Urinary bladder (tissue), 4 donors: ENCODE results near the gene SPACA7. TPM values are rescaled to one million over a fixed set of nuclear protein-coding genes. Genes with fewer than 3 reads are reported as not detected.

ENCODE experiments used
- DNase-seq: peaks from one replicate; pipeline ENCODE4 v3.0.0-alpha.2; 2015; ENCODE audit errors: extremely low spot score
- H3K27ac ChIP-seq: one replicate; pipeline ENCODE4 v1.5.1; 2013; ENCODE audit warnings: low read depth, mild to moderate bottlenecking, moderate library complexity
- H3K36me3 ChIP-seq: one replicate; pipeline ENCODE4 v1.6.1; 2013; ENCODE audit warnings: mild to moderate bottlenecking, moderate library complexity; ENCODE audit not compliant: insufficient read depth
- H3K4me1 ChIP-seq: one replicate; pipeline ENCODE4 v1.6.1; 2013; ENCODE audit warnings: mild to moderate bottlenecking, moderate library complexity; ENCODE audit not compliant: insufficient read depth
- H3K4me3 ChIP-seq: one replicate; pipeline ENCODE4 v1.5.1; 2013; ENCODE audit warnings: low read depth, low read length
- WGBS: extraction: QIAGEN DNeasy Blood & Tissue Kit; methylation state at CpG from one replicate; pipeline ENCODE4 v1.1.7; 2013; 5-methylcytosine and 5-hydroxymethylcytosine counted together
- polyA plus RNA-seq: library from polyadenylated mRNA; stranded (reverse); fragments of 200-250 nt; gene quantifications from one replicate; pipeline ENCODE4 v1.2.3, GENCODE V29; 2013
- total RNA-seq: library from RNA; depleted of rRNA; stranded (reverse); fragments of >200 nt; gene quantifications from one replicate; pipeline ENCODE4 v1.2.3, GENCODE V29; 2014
- donor health status: healthy with polysubstance abuse.
- donor health status: healthy.

The SPACA7 gene
- total and polyA plus RNA-seq, 2 donors, result not detected

- Histone ChIP-seq H3K36me3 (no peaks in the 10 kb centered on the region), H3K4me1 (no peaks in the 10 kb centered on the region), H3K27ac (no peak overlapping the region), H3K4me3 (no peak overlapping the region)
- no peak for DNase-seq
- WGBS, result 95% methylated on average over 5 of the region's 5 CpGs
These were observed 86.3 kb downstream of the SPACA7 start for GRCh38 chr13:112462408-112462807.

GRCh38 chr13:112464720-112465119, 88.6 kb downstream of the SPACA7 start:
- no peak for DNase-seq
- Histone ChIP-seq H3K36me3 (no peaks in the 10 kb centered on the region), H3K4me1 (no peaks in the 10 kb centered on the region), H3K27ac (no peak overlapping the region), H3K4me3 (no peak overlapping the region)
- WGBS, result 92% methylated on average over 14 of the region's 14 CpGs

- Histone ChIP-seq H3K36me3 (no peaks in the 10 kb centered on the region), H3K4me3 (no peak overlapping the region), H3K27ac (no peak overlapping the region), H3K4me1 (no peaks in the 10 kb centered on the region)
- DNase-seq, result no peak
- 84% methylated on average over 35 of the region's 35 CpGs for WGBS
These were observed 89.3 kb downstream of the SPACA7 start for GRCh38 chr13:112465251-112466131.

GRCh38 chr13:112466132-112467058, 90.2 kb downstream of the SPACA7 start:
- no peaks in the 10 kb centered on the region for H3K36me3 ChIP-seq
- whole genome bisulfite sequencing, result 86% methylated on average over 40 of the region's 40 CpGs
- no peaks in the 10 kb centered on the region for H3K4me1 ChIP-seq
- no peak overlapping the region for H3K4me3 ChIP-seq
- no peak for DNase-seq
- H3K27ac ChIP-seq, result no peak overlapping the region

- H3K27ac ChIP-seq, result no peak overlapping the region
These were observed 91.1 kb downstream of the SPACA7 start for GRCh38 chr13:112467236-112467635.

GRCh38 chr13:112468069-112468468, 91.9 kb downstream of the SPACA7 start:
- 87% methylated on average over 10 of the region's 10 CpGs for WGBS
- Histone ChIP-seq H3K36me3 (no peaks in the 10 kb centered on the region), H3K27ac (no peak overlapping the region), H3K4me3 (no peak overlapping the region), H3K4me1 (no peaks in the 10 kb centered on the region)
- no peak for DNase-seq

More at GRCh38 chr13:112467236-112467635, 91.1 kb downstream of the SPACA7 start:
- 84% methylated on average over 19 of the region's 19 CpGs for WGBS
- no peak overlapping the region for H3K4me3 ChIP-seq
- H3K36me3 ChIP-seq, result no peaks in the 10 kb centered on the region
- DNase-seq, result no peak
- H3K4me1 ChIP-seq, result no peaks in the 10 kb centered on the region

- DNase-seq, result no peak
- Histone ChIP-seq H3K4me1 (no peaks in the 10 kb centered on the region), H3K27ac (no peak overlapping the region), H3K4me3 (no peak overlapping the region), H3K36me3 (no peaks in the 10 kb centered on the region)
- WGBS, result 83% methylated on average over 14 of the region's 14 CpGs
These were observed 93.1 kb downstream of the SPACA7 start for GRCh38 chr13:112469071-112469745.

- 91% methylated on average over 5 of the region's 5 CpGs for WGBS
- H3K4me3 ChIP-seq, result no peak overlapping the region
- DNase-seq, result no peak
- H3K4me1 ChIP-seq, result no peaks in the 10 kb centered on the region
- no peak overlapping the region for H3K27ac ChIP-seq
- H3K36me3 ChIP-seq, result no peaks in the 10 kb centered on the region
These were observed 97.7 kb downstream of the SPACA7 start for GRCh38 chr13:112473818-112474217.

GRCh38 chr13:112474869-112475268, 98.7 kb downstream of the SPACA7 start:
- no peak for DNase-seq
- Histone ChIP-seq H3K4me3 (no peak overlapping the region), H3K4me1 (no peaks in the 10 kb centered on the region), H3K27ac (no peak overlapping the region), H3K36me3 (no peaks in the 10 kb centered on the region)
- 78% methylated on average over 8 of the region's 8 CpGs for WGBS

GRCh38 chr13:112475889-112476288, 99.7 kb downstream of the SPACA7 start:
- no peak for DNase-seq
- Histone ChIP-seq H3K36me3 (no peaks in the 10 kb centered on the region), H3K4me3 (no peak overlapping the region), H3K27ac (no peak overlapping the region), H3K4me1 (no peaks in the 10 kb centered on the region)
- 91% methylated on average over 1 of the region's 1 CpG for WGBS

- no peak overlapping the region for H3K4me3 ChIP-seq
- no peaks in the 10 kb centered on the region for H3K36me3 ChIP-seq
- WGBS, result 87% methylated on average over 9 of the region's 9 CpGs
- no peak overlapping the region for H3K27ac ChIP-seq
- no peaks in the 10 kb centered on the region for H3K4me1 ChIP-seq
- DNase-seq, result no peak
These were observed 101.0 kb downstream of the SPACA7 start for GRCh38 chr13:112477070-112477619.

GRCh38 chr13:112479389-112479788, 103.2 kb downstream of the SPACA7 start:
- WGBS, result 92% methylated on average over 7 of the region's 7 CpGs
- Histone ChIP-seq H3K36me3 (no peaks in the 10 kb centered on the region), H3K27ac (no peak overlapping the region), H3K4me1 (no peaks in the 10 kb centered on the region), H3K4me3 (no peak overlapping the region)
- no peak for DNase-seq

- H3K27ac ChIP-seq, result no peak overlapping the region
- no peaks in the 10 kb centered on the region for H3K36me3 ChIP-seq
- no peak overlapping the region for H3K4me3 ChIP-seq
- DNase-seq, result no peak
- H3K4me1 ChIP-seq, result no peaks in the 10 kb centered on the region
These were observed 105.3 kb downstream of the SPACA7 start for GRCh38 chr13:112481458-112481857.
